HG03575 (cell line): Measurements from ENCODE around the gene SLX9.
"Not testable (repeated sequence)": the region's sequence is repeated elsewhere in the genome, so short reads cannot be mapped to it uniquely, and the experiment has no call there.

Experiments used
- ATAC-seq: cut with Tn5 transposase; IDR thresholded peaks from one replicate; pipeline ENCODE4 v1.9.1; 2021; ENCODE audit not compliant: unreplicated experiment, insufficient number of reproducible peaks, low FRiP score; ENCODE audit errors: extremely low read depth

The SLX9 gene

GRCh38 chr21:44969066-44969670 is 29.3 kb downstream of the SLX9 start:
- no peak for ATAC-seq

GRCh38 chr21:44969931-44970755 is 30.3 kb downstream of the SLX9 start:
- no peak for ATAC-seq

DNA sequence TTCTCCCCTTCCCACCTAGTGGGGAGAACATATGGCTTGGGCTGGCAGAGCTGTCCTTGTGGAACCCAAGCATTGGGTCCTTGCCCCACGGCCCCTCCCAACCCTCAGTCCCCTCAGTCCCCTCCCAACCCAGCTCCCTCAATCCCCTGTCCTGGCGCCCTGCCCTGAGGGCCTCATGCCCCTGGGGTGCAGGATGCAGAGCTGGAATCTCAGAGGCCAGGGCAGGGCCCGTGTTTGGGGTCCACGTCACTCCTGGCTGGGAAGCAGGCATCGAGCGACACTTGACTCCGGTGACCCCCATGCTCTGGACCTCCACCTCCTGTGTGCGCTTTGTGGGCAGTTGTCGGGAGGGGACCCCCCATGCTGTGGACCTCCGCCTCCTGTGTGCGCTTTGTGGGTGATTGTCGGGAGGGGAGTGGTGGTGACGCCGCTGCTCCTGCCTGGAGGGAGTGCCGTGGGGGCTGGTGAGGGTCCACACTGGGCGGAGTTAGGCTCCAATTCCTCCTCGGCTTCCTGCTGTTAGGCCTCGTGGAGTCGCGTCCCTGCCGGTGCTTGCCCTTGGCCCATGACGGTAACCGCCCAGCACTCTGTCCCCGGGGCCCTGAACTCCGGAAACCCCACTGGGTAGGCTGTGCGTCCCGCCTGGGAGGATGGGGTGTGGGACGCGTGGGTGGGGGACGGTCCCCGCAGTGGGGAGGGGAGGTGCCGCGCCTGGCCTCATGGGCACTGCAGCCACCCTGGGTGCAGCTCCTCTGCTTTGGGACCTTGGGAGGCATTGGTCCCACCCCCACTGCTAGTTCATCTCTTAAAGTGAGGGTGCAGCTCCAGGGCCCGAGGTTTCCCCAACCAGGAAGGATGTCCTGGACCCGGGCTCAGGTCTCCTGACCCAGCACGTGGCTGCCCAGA is 31.2 kb downstream of the SLX9 start:
- no peak for ATAC-seq

GRCh38 chr21:44971672-44971995 is 31.8 kb downstream of the SLX9 start:
- no peak for ATAC-seq

DNA sequence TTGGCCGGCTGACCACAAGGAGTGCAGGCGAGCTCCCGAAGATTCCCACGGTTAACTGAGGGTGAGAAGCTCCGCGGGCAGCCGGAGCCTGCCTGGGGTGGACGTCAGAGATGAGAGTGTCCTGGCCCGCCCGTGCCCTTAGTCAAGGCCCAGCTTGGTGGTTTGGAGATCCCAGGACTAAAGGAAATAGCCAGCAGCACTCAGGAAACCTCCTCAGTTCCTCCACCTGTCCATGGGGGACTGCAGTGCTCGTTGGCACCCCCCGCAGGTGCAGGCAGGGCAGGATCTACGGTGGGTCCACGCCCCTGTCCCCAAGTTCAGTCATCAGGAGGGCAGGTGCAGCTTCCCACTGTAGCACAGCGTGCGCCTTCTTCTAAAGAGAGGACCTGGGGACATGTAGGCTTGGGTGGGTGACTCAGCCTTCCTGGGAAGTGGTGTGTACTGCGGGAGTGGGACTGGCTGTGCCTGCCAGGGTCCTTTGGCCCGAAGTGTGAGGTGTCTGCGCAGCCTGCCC is 32.5 kb downstream of the SLX9 start:
- no peak for ATAC-seq

DNA sequence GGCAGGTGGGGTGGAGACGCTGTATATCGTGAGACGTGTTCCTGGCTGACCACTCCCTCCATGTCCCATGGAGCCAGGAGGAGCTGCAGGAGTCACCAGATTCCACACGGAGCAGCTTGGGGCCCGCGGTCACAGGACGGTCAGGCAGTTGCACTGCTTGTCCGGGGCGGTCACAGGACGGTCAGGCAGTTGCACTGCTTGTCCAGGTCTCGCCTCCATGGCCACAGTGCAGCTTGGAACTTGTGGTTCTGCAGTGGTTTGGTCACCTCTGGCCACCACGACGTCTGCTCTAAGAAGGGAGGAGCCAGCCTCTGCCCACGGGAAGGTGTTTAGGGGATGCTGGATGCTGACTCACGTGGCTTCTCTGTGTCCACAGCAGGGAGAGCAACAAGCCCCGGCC is 33.0 kb downstream of the SLX9 start:
- no peak for ATAC-seq

DNA sequence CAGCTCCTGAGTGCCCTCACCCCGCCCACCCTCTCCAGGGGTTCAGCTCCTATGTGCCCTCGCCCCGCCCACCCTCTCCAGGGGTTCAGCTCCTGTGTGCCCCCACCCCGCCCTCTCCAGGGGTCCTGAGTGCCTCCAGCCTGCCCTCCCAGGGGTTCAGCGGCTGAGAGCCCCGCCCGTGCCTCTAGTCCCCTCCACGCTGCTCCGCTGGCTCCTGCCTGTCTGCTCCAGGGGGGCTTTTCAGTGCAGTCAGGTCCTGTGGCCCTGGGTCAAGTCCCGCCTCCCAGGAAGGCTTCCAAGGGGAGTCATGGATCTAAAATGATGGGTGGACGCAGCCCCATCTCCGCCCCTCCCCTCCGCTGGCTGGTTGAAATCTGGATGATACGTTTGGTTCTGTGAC is 33.8 kb downstream of the SLX9 start:
- no peak for ATAC-seq

- ATAC-seq = no peak
Observed at GRCh38 chr21:44974676-44975075, 34.8 kb downstream of the SLX9 start.

DNA sequence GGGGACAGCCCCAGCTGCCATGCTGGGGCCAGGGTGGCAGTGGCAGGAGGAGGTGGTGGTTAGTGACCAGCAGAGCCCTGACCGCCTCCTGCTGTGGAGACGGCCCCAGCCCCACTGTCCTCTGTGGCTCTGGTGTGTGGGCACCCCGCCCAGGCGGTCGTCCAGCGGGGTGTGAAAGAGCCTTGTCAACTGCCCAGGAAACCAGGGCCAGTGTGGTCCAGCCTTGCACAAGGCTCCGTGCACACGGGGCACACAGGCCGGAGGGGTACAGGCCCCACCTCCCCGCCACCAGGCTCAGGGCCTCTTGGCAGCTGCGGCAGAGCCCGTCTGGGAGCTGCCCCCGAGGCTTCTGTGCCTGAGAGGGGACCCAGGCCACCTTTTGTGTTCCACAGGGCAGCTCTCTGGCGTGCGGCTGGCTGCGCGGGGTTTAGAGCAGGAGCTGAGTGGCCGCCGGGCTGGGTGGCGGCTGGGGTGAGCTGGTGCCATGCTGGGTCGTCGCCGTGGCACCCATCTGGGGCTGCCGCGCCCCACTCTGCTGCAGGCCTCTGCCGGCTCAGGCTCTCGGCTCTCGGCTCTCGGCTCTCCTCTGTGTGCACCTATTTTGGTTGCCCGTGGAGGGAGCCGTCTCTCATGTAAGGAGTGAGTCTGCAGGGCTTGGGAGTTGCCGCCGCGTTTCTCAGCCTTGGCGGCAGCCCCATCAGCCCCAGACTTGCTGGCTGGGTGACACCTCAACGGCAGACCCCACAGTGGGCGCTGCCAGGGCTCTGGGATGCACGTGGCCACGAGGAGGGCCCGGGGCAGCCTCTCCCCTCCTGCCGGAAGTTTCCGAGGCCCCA is 36.1 kb downstream of the SLX9 start:
- no peak for ATAC-seq

- not testable (repeated sequence) for ATAC-seq
Observed at GRCh38 chr21:44976556-44977393, 36.9 kb downstream of the SLX9 start.

DNA sequence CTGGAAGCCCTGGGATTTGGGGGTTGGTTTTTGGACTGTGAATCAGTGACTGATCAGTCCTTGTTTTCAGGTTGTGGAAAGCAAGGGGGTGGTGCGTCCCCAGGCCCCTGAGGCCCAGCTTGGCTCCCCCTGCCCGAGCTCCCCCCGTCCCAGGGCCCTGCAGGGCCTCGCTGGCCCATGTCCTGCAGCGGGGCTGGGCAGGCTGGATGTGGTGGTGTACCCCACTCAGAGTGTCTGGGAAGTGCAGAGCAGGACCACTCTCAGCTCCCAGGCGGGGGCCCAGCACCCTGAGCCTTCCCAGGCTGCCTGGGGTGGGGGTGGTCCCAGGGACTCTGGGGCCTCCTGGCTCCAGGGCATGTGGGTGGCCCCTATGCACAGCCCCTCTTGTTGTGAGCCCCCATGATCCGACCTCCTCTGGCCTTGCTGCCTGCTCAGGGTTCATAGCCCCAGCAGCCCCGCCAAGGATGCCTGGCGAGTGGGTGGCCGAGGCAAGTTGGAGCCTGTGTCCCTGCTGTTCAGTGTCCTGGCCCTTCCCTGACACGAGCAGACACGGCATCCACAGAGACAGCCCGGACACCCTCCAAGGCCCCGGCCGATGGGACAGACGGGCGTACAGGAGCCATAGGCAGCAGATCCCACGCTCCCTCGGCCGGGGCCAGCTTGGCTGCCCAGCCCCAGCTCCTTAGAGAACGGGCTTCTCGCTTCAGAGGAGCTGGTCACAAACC is 37.9 kb downstream of the SLX9 start:
- ATAC-seq = no peak

DNA sequence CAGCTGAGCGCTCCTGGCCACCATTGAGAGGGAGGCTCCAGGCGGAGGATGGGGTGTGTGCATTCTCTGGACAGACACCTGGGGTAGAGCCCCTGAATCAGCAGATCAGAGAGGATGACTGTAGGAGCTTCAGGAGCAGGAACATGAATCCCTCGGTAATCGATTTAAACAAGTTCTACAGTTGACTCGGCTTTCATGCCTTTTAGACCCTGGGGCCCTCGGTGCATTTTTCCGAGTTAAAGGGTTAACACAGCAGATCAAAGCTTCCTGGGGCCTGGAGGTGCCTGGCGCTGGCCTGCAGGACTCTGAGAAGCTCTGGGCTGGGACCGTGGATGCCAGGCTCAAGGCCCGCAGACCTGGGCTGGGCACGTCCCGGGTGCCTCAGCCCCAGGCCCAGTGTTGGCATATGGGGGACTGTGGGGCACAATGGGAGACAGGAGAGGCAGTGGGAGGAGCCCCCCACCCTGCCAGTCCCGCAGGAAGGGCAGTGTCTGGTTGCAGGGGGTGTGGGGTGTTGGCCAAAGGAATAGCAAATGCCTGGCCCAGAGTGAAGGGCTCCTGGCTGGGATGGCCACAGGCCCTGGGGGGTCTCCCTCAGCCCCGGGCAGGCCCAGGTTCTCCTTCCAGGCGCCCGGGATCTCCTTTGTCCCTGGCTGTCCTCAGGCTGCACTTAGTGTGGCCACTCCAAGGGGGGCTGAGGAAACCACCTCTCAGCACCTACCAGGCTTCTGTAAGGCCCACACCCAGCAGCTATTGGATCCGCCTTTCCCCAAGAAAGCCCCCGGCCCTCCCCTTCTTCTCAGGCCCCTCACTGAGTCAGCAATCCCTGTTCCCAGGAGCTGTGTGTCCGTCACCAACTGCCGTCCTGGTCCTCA is 40.1 kb downstream of the SLX9 start:
- no peak for ATAC-seq

GRCh38 chr21:44980562-44981489 is 41.0 kb downstream of the SLX9 start:
- no peak for ATAC-seq

DNA sequence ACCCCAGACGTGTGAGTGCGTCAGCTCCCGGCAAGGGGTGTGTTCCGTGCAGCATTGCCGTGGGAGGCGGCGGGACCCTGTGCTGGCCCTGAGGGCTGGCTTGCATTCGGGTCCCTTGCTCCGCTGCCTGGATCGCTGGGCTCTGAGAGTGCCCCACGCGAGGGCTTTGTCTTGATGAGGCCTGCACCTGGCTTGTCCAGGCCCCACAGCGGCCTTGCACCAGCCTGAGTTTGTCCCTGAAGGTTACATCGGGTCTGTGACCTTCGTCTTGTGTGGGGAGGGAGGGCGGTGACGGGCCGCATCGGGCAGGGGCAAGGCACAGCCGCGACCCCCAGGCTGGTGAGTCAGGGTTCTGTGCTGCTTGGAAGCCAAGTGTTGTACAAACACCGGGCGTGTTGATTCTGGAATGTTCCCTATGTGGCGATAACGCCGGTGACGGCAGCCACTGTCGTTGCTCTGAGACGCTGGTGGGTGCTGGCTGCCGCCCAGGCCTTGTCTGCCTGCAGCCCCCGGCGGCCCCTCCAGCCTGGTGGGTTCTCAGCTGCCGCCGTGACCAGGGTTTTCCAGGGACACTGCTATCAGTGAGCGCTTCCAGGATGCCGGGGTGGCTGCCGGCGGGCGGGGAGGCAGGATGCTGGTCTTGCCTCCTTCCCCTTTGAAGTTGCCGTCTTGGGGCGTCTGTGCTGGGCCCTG is 42.9 kb downstream of the SLX9 start:
- ATAC-seq = no peak
